HepG2 (cell line): ENCODE data around the gene DBN1. TPM values are rescaled to one million over a fixed set of nuclear protein-coding genes. Genes with fewer than 3 reads are reported as not detected.
A peak's percentile ranks its signal among the peaks of the same experiment; 100 is the strongest.

Experiments
- ATM ChIP-seq: fragments of 450-650 bp; IDR thresholded peaks from 2 replicates; pipeline ENCODE4 v1.7.1; 2017; ENCODE audit warnings: mild to moderate bottlenecking, borderline replicate concordance
- BCL3 ChIP-seq: sonication (generic); formaldehyde crosslinking; IDR thresholded peaks from 2 replicates; pipeline ENCODE4 v1.5.1; 2020; ENCODE audit warnings: mild to moderate bottlenecking, missing genetic modification reagents, moderate library complexity
- BRCA1 ChIP-seq: sonication (generic); formaldehyde crosslinking; IDR thresholded peaks from 2 replicates; pipeline ENCODE4 v1.4.0; 2020; ENCODE audit warnings: missing genetic modification reagents
- DMAP1 ChIP-seq: IDR thresholded peaks from 2 replicates; pipeline ENCODE4 v1.6.1; 2016
- DR1 ChIP-seq: sonication (generic); formaldehyde crosslinking; IDR thresholded peaks from 2 replicates; pipeline ENCODE4 v1.8.0; 2021; ENCODE audit warnings: mild to moderate bottlenecking, missing genetic modification reagents, inconsistent platforms
- E2F1 ChIP-seq: sonication (generic); formaldehyde crosslinking; IDR thresholded peaks from 2 replicates; pipeline ENCODE4 v1.5.0; 2020; ENCODE audit warnings: missing genetic modification reagents
- GLI4 ChIP-seq: sonication (generic); formaldehyde crosslinking; IDR thresholded peaks from 2 replicates; pipeline ENCODE4 v1.5.1; 2020; ENCODE audit warnings: missing genetic modification reagents, mild to moderate bottlenecking, moderate library complexity, borderline replicate concordance
- KLF15 ChIP-seq: sonication (generic); formaldehyde crosslinking; IDR thresholded peaks from 2 replicates; pipeline ENCODE4 v1.8.1; 2023; ENCODE audit warnings: borderline replicate concordance, mild to moderate bottlenecking, inconsistent platforms, missing genetic modification reagents, mixed read lengths
- MYPOP ChIP-seq: sonication (generic); formaldehyde crosslinking; IDR thresholded peaks from 2 replicates; pipeline ENCODE4 v1.8.1; 2023; ENCODE audit warnings: mild to moderate bottlenecking, moderate library complexity, missing genetic modification reagents
- SSRP1 ChIP-seq: IDR thresholded peaks from 2 replicates; pipeline ENCODE4 v1.6.1; 2016; ENCODE audit warnings: control low read depth
- STAG1 ChIP-seq: sonication (generic); formaldehyde crosslinking; IDR thresholded peaks from 2 replicates; pipeline ENCODE4 v1.4.0; 2020; ENCODE audit warnings: missing genetic modification reagents
- TBL1XR1 ChIP-seq: fragments of 150-350 bp; IDR thresholded peaks from 2 replicates; pipeline ENCODE4 v1.6.1; 2014; ENCODE audit warnings: borderline replicate concordance, low read length; ENCODE audit not compliant: partially characterized antibody
- TBX2 ChIP-seq: sonication (generic); formaldehyde crosslinking; IDR thresholded peaks from 2 replicates; pipeline ENCODE4 v1.5.0; 2020; ENCODE audit warnings: missing genetic modification reagents, mild to moderate bottlenecking, borderline replicate concordance
- TSC22D2 ChIP-seq: sonication (generic); formaldehyde crosslinking; IDR thresholded peaks from 2 replicates; pipeline ENCODE4 v1.5.1; 2020; ENCODE audit warnings: missing genetic modification reagents, mild to moderate bottlenecking, borderline replicate concordance
- ZBTB14 ChIP-seq: sonication (generic); formaldehyde crosslinking; IDR thresholded peaks from 2 replicates; pipeline ENCODE4 v1.4.0; 2020; ENCODE audit warnings: missing genetic modification reagents
- ZNF230 ChIP-seq: sonication (generic); formaldehyde crosslinking; IDR thresholded peaks from 2 replicates; pipeline ENCODE4 v1.4.0; 2020; ENCODE audit warnings: mild to moderate bottlenecking, missing genetic modification reagents
- ZNF691 ChIP-seq: sonication (generic); formaldehyde crosslinking; IDR thresholded peaks from 2 replicates; pipeline ENCODE4 v1.4.0; 2020; ENCODE audit warnings: missing genetic modification reagents, low read depth, mild to moderate bottlenecking, borderline replicate concordance
- ZSCAN9 ChIP-seq: IDR thresholded peaks from 2 replicates; pipeline ENCODE4 v1.6.1; 2016; ENCODE audit warnings: borderline replicate concordance
- polyA plus RNA-seq, 8 experiments: library from polyadenylated mRNA; depleted of rRNA in 3 of 8; stranded (reverse) in 7 of 8; unstranded in 1 of 8; fragments of >200 nt; fragmentation: Illumina TruSeq in 4 of 8; extraction: Trizol in 4 of 8; gene quantifications; 2 replicates each; pipeline versions ENCODE4 v1.2.1 to v1.2.3, GENCODE V29; 2011 to 2016; ENCODE audit warnings: low read depth in 4 of 8, missing spikeins in 1 of 8, mixed read lengths in 1 of 8; ENCODE audit not compliant: insufficient read depth in 1 of 8
- total RNA-seq, 5 experiments: library from RNA; depleted of rRNA; stranded (reverse); fragments of >200 nt; fragmentation: Illumina TruSeq; extraction: Trizol; gene quantifications; 2 replicates each; pipeline ENCODE4 v1.2.3, GENCODE V29; 2016; ENCODE audit warnings: low read depth in 1 of 5
- TF ChIP-seq, protein P1 (sequence below): sonication (generic); formaldehyde crosslinking; IDR thresholded peaks from 2 replicates; pipeline ENCODE4 v1.4.0; 2020; ENCODE audit warnings: missing genetic modification reagents
- TF ChIP-seq, protein P2 (sequence below): sonication (generic); formaldehyde crosslinking; IDR thresholded peaks from 2 replicates; pipeline ENCODE4 v1.9.0; 2022; ENCODE audit warnings: missing genetic modification reagents, mild to moderate bottlenecking, borderline replicate concordance

Gene DBN1
- total and polyA plus RNA-seq, 2 of the 13 experiments (the other 11 are each of a cell fraction or from before 2014, with no cell fraction given), result 27.0 to 37.3 TPM

GRCh38 chr5:177425801-177426565 lies 47.5 kb downstream of the DBN1 start (continued):
- TF ChIP-seq DR1, result 0 out of 2 replicates have a peak, but pooled peaks have one; percentile 50
- TF ChIP-seq STAG1 (CRISPR knock-in tag), result 0 out of 2 replicates have a peak, but pooled peaks have one; percentile 8
- peak; percentile 52 for TF ChIP-seq MYPOP (CRISPR knock-in tag)
- TF ChIP-seq, protein P1, sequence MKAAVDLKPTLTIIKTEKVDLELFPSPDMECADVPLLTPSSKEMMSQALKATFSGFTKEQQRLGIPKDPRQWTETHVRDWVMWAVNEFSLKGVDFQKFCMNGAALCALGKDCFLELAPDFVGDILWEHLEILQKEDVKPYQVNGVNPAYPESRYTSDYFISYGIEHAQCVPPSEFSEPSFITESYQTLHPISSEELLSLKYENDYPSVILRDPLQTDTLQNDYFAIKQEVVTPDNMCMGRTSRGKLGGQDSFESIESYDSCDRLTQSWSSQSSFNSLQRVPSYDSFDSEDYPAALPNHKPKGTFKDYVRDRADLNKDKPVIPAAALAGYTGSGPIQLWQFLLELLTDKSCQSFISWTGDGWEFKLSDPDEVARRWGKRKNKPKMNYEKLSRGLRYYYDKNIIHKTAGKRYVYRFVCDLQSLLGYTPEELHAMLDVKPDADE (CRISPR knock-in tag), result 0 out of 2 replicates have a peak, but pooled peaks have one; percentile 13
- TF ChIP-seq ZBTB14 (CRISPR knock-in tag), result peak; percentile 85
- 0 out of 2 replicates have a peak, but pooled peaks have one; percentile 38 for TF ChIP-seq GLI4 (CRISPR knock-in tag)
- peak; percentile 74 for TF ChIP-seq E2F1 (CRISPR knock-in tag)
- TF ChIP-seq SSRP1, result 0 out of 2 replicates have a peak, but pooled peaks have one; percentile 6
- TF ChIP-seq TBL1XR1, result no peak
- no peak for TF ChIP-seq ATM
- TF ChIP-seq TBX2 (CRISPR knock-in tag), result peak; percentile 42
- TF ChIP-seq, protein P2, sequence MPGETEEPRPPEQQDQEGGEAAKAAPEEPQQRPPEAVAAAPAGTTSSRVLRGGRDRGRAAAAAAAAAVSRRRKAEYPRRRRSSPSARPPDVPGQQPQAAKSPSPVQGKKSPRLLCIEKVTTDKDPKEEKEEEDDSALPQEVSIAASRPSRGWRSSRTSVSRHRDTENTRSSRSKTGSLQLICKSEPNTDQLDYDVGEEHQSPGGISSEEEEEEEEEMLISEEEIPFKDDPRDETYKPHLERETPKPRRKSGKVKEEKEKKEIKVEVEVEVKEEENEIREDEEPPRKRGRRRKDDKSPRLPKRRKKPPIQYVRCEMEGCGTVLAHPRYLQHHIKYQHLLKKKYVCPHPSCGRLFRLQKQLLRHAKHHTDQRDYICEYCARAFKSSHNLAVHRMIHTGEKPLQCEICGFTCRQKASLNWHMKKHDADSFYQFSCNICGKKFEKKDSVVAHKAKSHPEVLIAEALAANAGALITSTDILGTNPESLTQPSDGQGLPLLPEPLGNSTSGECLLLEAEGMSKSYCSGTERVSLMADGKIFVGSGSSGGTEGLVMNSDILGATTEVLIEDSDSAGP (CRISPR knock-in tag), result peak; percentile 67; the same call in 1 of the 2 replicates
- peak; percentile 59; the same call in 1 of the 2 replicates for TF ChIP-seq ZNF230
- TF ChIP-seq DMAP1 (CRISPR knock-in tag), result peak; percentile 74
- peak; percentile 40; the same call in 1 of the 2 replicates for TF ChIP-seq KLF15 (CRISPR knock-in tag)
- TF ChIP-seq ZSCAN9 (CRISPR knock-in tag), result no peak
- TF ChIP-seq TSC22D2 (CRISPR knock-in tag), result 0 out of 2 replicates have a peak, but pooled peaks have one; percentile 40
- peak; percentile 55; the same call in 1 of the 2 replicates for TF ChIP-seq ZNF691 (CRISPR knock-in tag)
- no peak for TF ChIP-seq BRCA1 (CRISPR knock-in tag)
- TF ChIP-seq BCL3 (CRISPR knock-in tag), result peak; percentile 80; the same call in 1 of the 2 replicates
